Measurements from ENCODE around the gene BMPR2. TPM values are rescaled to one million over a fixed set of nuclear protein-coding genes. Genes with fewer than 3 reads are reported as not detected.

The BMPR2 gene
- total and polyA plus RNA-seq, 2 of the 8 experiments (the other 6 are each of a cell fraction or from before 2014, with no cell fraction given), result 5.5 to 19.8 TPM

DNA sequence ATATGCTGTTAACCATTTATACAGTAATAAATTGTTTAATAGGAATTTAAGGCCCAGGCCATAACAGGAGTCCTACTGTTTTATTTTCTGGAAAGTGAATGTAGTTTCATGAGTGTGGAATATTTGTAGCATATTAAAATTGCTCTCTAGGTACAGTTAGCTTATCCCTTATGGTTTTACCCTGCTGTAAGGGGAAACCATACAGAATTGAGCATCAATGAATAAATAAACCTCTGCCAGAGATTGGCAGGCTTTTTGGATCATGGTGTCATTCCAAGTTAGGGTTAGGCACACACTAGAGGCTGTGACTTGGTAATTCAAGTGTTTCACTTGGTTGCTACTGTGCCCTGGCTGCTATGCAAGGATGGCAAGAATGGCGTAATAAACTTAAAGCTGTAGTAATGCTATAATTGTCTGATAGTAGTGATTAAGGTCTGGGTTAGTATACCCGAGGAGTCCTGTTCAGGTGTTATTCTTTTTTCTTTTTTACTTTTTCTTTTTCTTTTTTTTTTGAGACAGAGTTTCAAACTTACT is 30.4 kb downstream of the BMPR2 start:
- WGBS, 2 experiments (ENCODE audit: extremely low coverage in 1 of 2, insufficient coverage in 1 of 2, insufficient read length in 1 of 2, insufficient replicate concordance in 2 of 2, low coverage in 1 of 2, low lambda C conversion rate in 2 of 2, missing lambda C conversion rate in 1 of 2), result 100% methylated on average over 2 of the region's 2 CpGs; no CpG with 5 or more reads in 1 of the 2 experiments
- no peak overlapping the region for H3K9ac ChIP-seq (replicated peaks in 1 of 4; ENCODE audit: extremely low read depth in 1 of 4, low read depth in 3 of 4, low read length in 3 of 4)
- no peak for FAIRE-seq
- no peak overlapping the region for H2AFZ ChIP-seq (ENCODE audit: low read length)
- no peak overlapping the region for H3K4me3 ChIP-seq (ENCODE audit: extremely low read depth in 1 of 4, insufficient read depth in 2 of 4, low read depth in 3 of 4, low read length in 4 of 4)
- no peak overlapping the region for H2BK20ac ChIP-seq (ENCODE audit: low read length)
- no peak overlapping the region for H3K27ac ChIP-seq (ENCODE audit: low read depth, low read length)
- H3K18ac ChIP-seq (ENCODE audit: extremely low read depth, low read length), result no peak overlapping the region
- H3K14ac ChIP-seq (ENCODE audit: insufficient read length), result no peak overlapping the region
- ChIA-PET CTCF (ENCODE audit: partially characterized antibody) (no interaction called here), POLR2A (ENCODE audit: partially characterized antibody) (interaction anchor here (0.8 kb wide), 1 partner anchor 33 kb away, joined by 3 read pairs; no protein-coding TSS in a partner anchor)
- peaks cover 0 to 4% of the 10 kb centered on the region in 2 experiments for H4K20me1 ChIP-seq (replicated peaks in 1 of 2; ENCODE audit: control insufficient read depth in 1 of 2, insufficient read depth in 2 of 2, low read length in 2 of 2)
- no peaks in the 10 kb centered on the region for H3K9me3 ChIP-seq (ENCODE audit: insufficient read depth in 2 of 2, low read depth in 1 of 2, low read length in 1 of 2)
- no peak overlapping the region for H3K23ac ChIP-seq (ENCODE audit: insufficient read length)
- no peak overlapping the region for H3K4ac ChIP-seq (replicated peaks; ENCODE audit: insufficient read length, low read depth, low read length)
- peaks cover 6% of the 10 kb centered on the region; the same call in 1 of the 2 replicates for H3K79me1 ChIP-seq (ENCODE audit: low read depth, low read length)
- no peak overlapping the region for H4K91ac ChIP-seq (replicated peaks; ENCODE audit: insufficient read length, low read length)
- peaks cover 3 to 62% of the 10 kb centered on the region in 2 experiments; a peak in 3 of 4 replicates for H3K79me2 ChIP-seq (ENCODE audit: control insufficient read depth in 1 of 2, insufficient read depth in 2 of 2, low read length in 2 of 2)
- H2BK120ac ChIP-seq (replicated peaks; ENCODE audit: low read depth, low read length), result no peak overlapping the region
- H3K56ac ChIP-seq (replicated peaks; ENCODE audit: insufficient read length, low read depth, low read length), result no peak overlapping the region
- H2BK5ac ChIP-seq (ENCODE audit: low read depth, low read length), result no peak overlapping the region
- no peaks in the 10 kb centered on the region; a peak in 2 of 8 replicates for H3K36me3 ChIP-seq (ENCODE audit: control insufficient read depth in 2 of 4, insufficient read depth in 4 of 4, low read length in 3 of 4)
- H4K8ac ChIP-seq (ENCODE audit: extremely low read depth, insufficient read depth, low read length), result no peak overlapping the region
- H2AK5ac ChIP-seq (ENCODE audit: low read depth, low read length), result no peak overlapping the region
- H3K4me2 ChIP-seq (ENCODE audit: insufficient read depth in 1 of 2, low read depth in 2 of 2, low read length in 2 of 2), result no peak overlapping the region
- H4K5ac ChIP-seq (ENCODE audit: insufficient read length, low read depth, low read length), result no peak overlapping the region
- H2BK15ac ChIP-seq (ENCODE audit: low read length), result no peak overlapping the region
- H3K27me3 ChIP-seq (replicated peaks in 1 of 4; ENCODE audit: control insufficient read depth in 3 of 4, extremely low read depth in 1 of 4, insufficient read depth in 3 of 4, low read length in 3 of 4), result no peaks in the 10 kb centered on the region
- no peak for DNase-seq (ENCODE audit: low read depth in 1 of 2, low spot score in 2 of 2)
- no peak overlapping the region for H2BK12ac ChIP-seq (ENCODE audit: low read depth, low read length)
- peaks cover 0 to 2% (median 0%) of the 10 kb centered on the region in 4 experiments; a peak in 1 of 7 replicates for H3K4me1 ChIP-seq (replicated peaks in 1 of 4; ENCODE audit: control insufficient read depth in 3 of 4, insufficient read depth in 4 of 4, low read length in 3 of 4)
- no peaks in the 10 kb centered on the region for H3K23me2 ChIP-seq (ENCODE audit: low read depth, low read length)
- TF ChIP-seq CEBPB (IDR thresholded peaks at IDR 0.05; ENCODE audit: low read depth, low read length) (no peak), CHD1 (IDR thresholded peaks at IDR 0.05; ENCODE audit: low read depth, low read length) (no peak), CBX5 (IDR thresholded peaks at IDR 0.05; ENCODE audit: low read depth, low read length) (no peak), KDM4A (IDR thresholded peaks at IDR 0.05; ENCODE audit: low read depth, low read length, severe bottlenecking) (no peak), BRCA1 (IDR thresholded peaks at IDR 0.05; ENCODE audit: low read depth, low read length) (no peak), SP2 (IDR thresholded peaks at IDR 0.05; ENCODE audit: low read length) (no peak), EP300 (IDR thresholded peaks at IDR 0.05; ENCODE audit: borderline replicate concordance in 1 of 2, low read depth in 2 of 2, low read length in 2 of 2) (no peak), POLR2AphosphoS5 (IDR thresholded peaks at IDR 0.05; ENCODE audit: low read depth, low read length) (no peak)
- TF ChIP-seq, protein P1, sequence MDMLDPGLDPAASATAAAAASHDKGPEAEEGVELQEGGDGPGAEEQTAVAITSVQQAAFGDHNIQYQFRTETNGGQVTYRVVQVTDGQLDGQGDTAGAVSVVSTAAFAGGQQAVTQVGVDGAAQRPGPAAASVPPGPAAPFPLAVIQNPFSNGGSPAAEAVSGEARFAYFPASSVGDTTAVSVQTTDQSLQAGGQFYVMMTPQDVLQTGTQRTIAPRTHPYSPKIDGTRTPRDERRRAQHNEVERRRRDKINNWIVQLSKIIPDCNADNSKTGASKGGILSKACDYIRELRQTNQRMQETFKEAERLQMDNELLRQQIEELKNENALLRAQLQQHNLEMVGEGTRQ (IDR thresholded peaks at IDR 0.05; ENCODE audit: low read length), result no peak
